Endodermal cell (in vitro differentiated cells): ENCODE results near the gene RAB13. TPM values are rescaled to one million over a fixed set of nuclear protein-coding genes. Genes with fewer than 3 reads are reported as not detected.
A peak's percentile ranks its signal among the peaks of the same experiment; 100 is the strongest.

Experiments
- DNase-seq: peaks from one replicate; pipeline ENCODE4 v3.0.0-alpha.2; 2017
- H3K27ac ChIP-seq: 2 replicates; pipeline ENCODE4 v1.5.1; 2013; ENCODE audit warnings: mild to moderate bottlenecking, low read depth, low read length, moderate library complexity
- H3K27me3 ChIP-seq: 2 replicates; pipeline ENCODE4 v1.6.1; 2013; ENCODE audit warnings: mild to moderate bottlenecking, low read length, moderate library complexity; ENCODE audit not compliant: insufficient read depth, control insufficient read depth, poor library complexity, severe bottlenecking
- H3K36me3 ChIP-seq: 2 replicates; pipeline ENCODE4 v1.7.0; 2013; ENCODE audit warnings: mild to moderate bottlenecking, low read length, moderate library complexity; ENCODE audit not compliant: control insufficient read depth, insufficient read depth
- H3K4me1 ChIP-seq: one replicate; pipeline ENCODE4 v1.7.0; 2013; ENCODE audit warnings: low read length; ENCODE audit not compliant: control insufficient read depth, insufficient read depth
- H3K4me3 ChIP-seq: 2 replicates; pipeline ENCODE4 v1.5.1; 2013; ENCODE audit warnings: mild to moderate bottlenecking, low read length, moderate library complexity
- H3K9ac ChIP-seq: 2 replicates; pipeline ENCODE4 v1.6.1; 2013; ENCODE audit warnings: mild to moderate bottlenecking, low read length, moderate library complexity; ENCODE audit not compliant: poor library complexity, severe bottlenecking; ENCODE audit errors: extremely low read depth
- H3K9me3 ChIP-seq: 2 replicates; pipeline ENCODE4 v1.6.1; 2013; ENCODE audit warnings: mild to moderate bottlenecking, low read length, moderate library complexity; ENCODE audit not compliant: control insufficient read depth
- H3K27ac Mint-ChIP-seq: 2 replicates; pipeline ENCODE4 v1.8.0; 2020; ENCODE audit warnings: mixed read lengths
- H3K27me3 Mint-ChIP-seq: 2 replicates; pipeline ENCODE4 v1.8.0; 2021; ENCODE audit warnings: mild to moderate bottlenecking, mixed read lengths; ENCODE audit not compliant: insufficient read depth
- H3K36me3 Mint-ChIP-seq: 2 replicates; pipeline ENCODE4 v1.8.0; 2020; ENCODE audit warnings: low read depth, mixed read lengths
- H3K4me1 Mint-ChIP-seq: 2 replicates; pipeline ENCODE4 v1.8.0; 2020; ENCODE audit warnings: mixed read lengths
- H3K4me3 Mint-ChIP-seq: 2 replicates; pipeline ENCODE4 v1.8.0; 2020; ENCODE audit warnings: mild to moderate bottlenecking, moderate library complexity, mixed read lengths
- H3K9me3 Mint-ChIP-seq: 2 replicates; pipeline ENCODE4 v1.8.0; 2020; ENCODE audit warnings: mild to moderate bottlenecking, mixed read lengths
- WGBS, 2 experiments: methylation state at CpG; one replicate each; pipeline versions ENCODE4 v1.1.5 to v1.1.7; 2013; ENCODE audit warnings: missing lambda C conversion rate in 2 of 2, mixed read lengths in 1 of 2; ENCODE audit not compliant: insufficient coverage in 1 of 2, insufficient read length in 1 of 2; 5-methylcytosine and 5-hydroxymethylcytosine counted together
- total RNA-seq, 2 donors: library from RNA; stranded (reverse); fragmentation: NEBNext Ultra II Directional in 1 of 2; extraction: Animal tissue kit (Norgen Biotek cat#: 25700) in 1 of 2; gene quantifications; 2 replicates in 1 of 2; 3 replicates in 1 of 2; pipeline ENCODE4 v1.2.1, GENCODE V29; 2021
- TF ChIP-seq, protein P1 (sequence below): fragments of 200-600 bp; sonication (generic); conservative IDR thresholded peaks from 2 replicates; pipeline ENCODE4 v1.5.0; 2021; ENCODE audit warnings: antibody characterized with exemption, mild to moderate bottlenecking

RAB13 gene
- total RNA-seq, 2 donors from 2014 or later, result 80.3 to 97.1 TPM

DNA sequence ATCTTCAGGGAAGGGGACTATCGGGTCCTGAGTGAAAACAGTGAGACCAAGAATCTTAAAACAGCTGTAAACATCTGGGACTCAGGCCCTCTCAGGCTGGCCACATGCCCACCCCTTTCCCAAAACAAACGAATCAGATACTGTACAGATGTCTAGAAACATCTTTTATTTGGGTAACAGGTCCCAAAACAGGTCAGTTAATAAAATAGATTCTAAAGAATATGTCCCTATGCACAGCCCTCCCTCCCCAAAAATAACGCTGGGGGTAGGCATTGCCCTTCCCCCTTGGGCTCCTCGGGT is 27.2 kb downstream of the RAB13 start:
- Mint-ChIP-seq H3K27ac (peak overlapping the region; percentile 96), H3K4me1 (peaks cover 35% of the 10 kb centered on the region), H3K27me3 (no peaks in the 10 kb centered on the region), H3K4me3 (peak overlapping the region; percentile 98), H3K36me3 (peaks cover 23% of the 10 kb centered on the region), H3K9me3 (no peaks in the 10 kb centered on the region)
- no peak overlapping the region for H3K4me3 ChIP-seq
- H3K27ac ChIP-seq, result no peak overlapping the region
- no peak overlapping the region for H3K9ac ChIP-seq
- H3K4me1 ChIP-seq, result no peaks in the 10 kb centered on the region
- DNase-seq, result no peak
- H3K9me3 ChIP-seq, result no peaks in the 10 kb centered on the region
- H3K36me3 ChIP-seq, result peaks cover 19% of the 10 kb centered on the region
- WGBS, 2 experiments, result 61 to 77% methylated on average over 3 to 4 of the region's 4 CpGs
- no peaks in the 10 kb centered on the region for H3K27me3 ChIP-seq
- TF ChIP-seq, protein P1, sequence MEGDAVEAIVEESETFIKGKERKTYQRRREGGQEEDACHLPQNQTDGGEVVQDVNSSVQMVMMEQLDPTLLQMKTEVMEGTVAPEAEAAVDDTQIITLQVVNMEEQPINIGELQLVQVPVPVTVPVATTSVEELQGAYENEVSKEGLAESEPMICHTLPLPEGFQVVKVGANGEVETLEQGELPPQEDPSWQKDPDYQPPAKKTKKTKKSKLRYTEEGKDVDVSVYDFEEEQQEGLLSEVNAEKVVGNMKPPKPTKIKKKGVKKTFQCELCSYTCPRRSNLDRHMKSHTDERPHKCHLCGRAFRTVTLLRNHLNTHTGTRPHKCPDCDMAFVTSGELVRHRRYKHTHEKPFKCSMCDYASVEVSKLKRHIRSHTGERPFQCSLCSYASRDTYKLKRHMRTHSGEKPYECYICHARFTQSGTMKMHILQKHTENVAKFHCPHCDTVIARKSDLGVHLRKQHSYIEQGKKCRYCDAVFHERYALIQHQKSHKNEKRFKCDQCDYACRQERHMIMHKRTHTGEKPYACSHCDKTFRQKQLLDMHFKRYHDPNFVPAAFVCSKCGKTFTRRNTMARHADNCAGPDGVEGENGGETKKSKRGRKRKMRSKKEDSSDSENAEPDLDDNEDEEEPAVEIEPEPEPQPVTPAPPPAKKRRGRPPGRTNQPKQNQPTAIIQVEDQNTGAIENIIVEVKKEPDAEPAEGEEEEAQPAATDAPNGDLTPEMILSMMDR, result no peak

DNA sequence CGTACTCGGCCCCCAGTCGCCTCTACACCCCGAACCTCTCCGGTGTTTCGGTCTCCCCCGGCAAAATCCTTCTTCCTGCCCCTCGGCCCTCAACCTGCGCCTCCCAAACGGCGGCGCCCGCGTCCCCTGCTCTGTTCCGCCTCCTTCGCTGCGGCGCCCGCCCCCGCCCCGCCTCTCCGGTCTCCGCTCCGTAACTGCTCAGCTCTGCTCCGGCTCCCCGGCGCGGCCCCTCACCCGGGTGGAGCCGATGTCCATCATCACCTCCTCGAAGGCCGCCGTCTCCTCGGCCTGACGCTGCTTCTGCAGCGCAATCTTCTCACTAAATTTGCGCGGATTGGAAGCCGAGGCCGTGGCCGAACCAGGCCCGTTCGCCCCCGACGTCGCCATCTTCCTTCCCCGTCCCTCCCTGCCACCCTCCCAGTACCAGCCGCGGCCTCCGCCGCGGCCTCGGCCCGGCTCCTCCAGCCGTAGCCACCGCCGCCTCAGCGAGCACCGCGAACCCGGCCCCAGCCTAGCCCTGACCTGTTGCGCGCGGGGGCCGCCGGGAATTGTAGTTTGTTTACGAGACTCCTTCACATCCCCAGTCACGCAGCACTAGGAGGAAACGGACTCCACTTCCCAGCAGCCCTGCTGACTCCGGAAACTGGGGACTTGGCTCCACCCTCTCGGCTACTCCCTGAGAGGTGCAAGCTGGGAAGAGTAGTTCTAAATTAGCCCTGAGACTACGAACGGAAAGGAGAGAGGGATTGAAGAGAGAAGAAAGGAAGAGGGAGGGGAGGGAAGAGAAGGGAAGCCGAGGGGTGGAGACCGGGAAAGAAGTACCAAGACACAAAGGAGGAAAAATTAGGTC is 27.8 kb downstream of the RAB13 start, which contains the start of gene CRTC2:
CRTC2 (minus strand) TSS at position 502 of the 850 bp plus-strand sequence; CDS start at position 387, 115 bp downstream.
- Mint-ChIP-seq H3K9me3 (no peaks in the 10 kb centered on the region), H3K4me1 (peaks cover 33% of the 10 kb centered on the region), H3K27me3 (no peaks in the 10 kb centered on the region), H3K27ac (peak within 1 kb of the TSS; percentile 96), H3K36me3 (peaks cover 25% of the 10 kb centered on the region), H3K4me3 (peak within 1 kb of the TSS; percentile 98)
- H3K4me3 ChIP-seq, result peak within 1 kb of the TSS; percentile 98
- H3K27me3 ChIP-seq, result no peaks in the 10 kb centered on the region
- H3K9ac ChIP-seq, result peak within 1 kb of the TSS; percentile 77
- no peaks in the 10 kb centered on the region for H3K4me1 ChIP-seq
- peak; percentile 99 for DNase-seq
- TF ChIP-seq, protein P1, result no peak
- H3K9me3 ChIP-seq, result no peaks in the 10 kb centered on the region
- peaks cover 19% of the 10 kb centered on the region for H3K36me3 ChIP-seq
- peak within 1 kb of the TSS; percentile 63 for H3K27ac ChIP-seq
- WGBS, 2 experiments, result 0% methylated on average over 17 to 74 of the region's 75 CpGs

DNA sequence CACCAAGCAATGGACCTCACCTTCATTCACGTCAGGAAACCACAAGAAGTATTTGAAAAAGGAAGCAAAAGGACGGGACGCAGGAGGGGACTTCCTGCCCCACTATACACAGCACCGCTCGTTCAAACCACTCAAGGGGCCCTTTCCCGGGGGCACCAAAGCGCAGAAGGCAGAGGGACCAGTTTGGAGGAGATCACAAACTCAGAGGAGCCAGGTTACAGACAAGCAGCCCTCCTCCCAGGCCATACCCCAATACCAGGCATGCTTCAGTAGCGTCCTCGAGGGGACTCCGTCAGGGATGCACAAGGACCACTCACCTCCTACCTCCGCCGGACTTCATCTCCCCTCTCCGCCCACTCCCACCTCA is 28.4 kb downstream of the RAB13 start:
- H3K9me3 ChIP-seq, result no peaks in the 10 kb centered on the region
- peak overlapping the region; percentile 98 for H3K4me3 ChIP-seq
- peak overlapping the region; percentile 77 for H3K9ac ChIP-seq
- H3K27ac Mint-ChIP-seq, result peak overlapping the region; percentile 96
- H3K4me1 Mint-ChIP-seq, result peaks cover 33% of the 10 kb centered on the region
- H3K4me3 Mint-ChIP-seq, result peak overlapping the region; percentile 98
- H3K27me3 ChIP-seq, result no peaks in the 10 kb centered on the region
- H3K27ac ChIP-seq, result peak overlapping the region; percentile 63
- no peak for DNase-seq
- H3K36me3 Mint-ChIP-seq, result peaks cover 28% of the 10 kb centered on the region
- H3K36me3 ChIP-seq, result peaks cover 19% of the 10 kb centered on the region
- TF ChIP-seq, protein P1, result no peak
- no peaks in the 10 kb centered on the region for H3K9me3 Mint-ChIP-seq
- no peaks in the 10 kb centered on the region for H3K4me1 ChIP-seq
- WGBS, 2 experiments, result 0% methylated on average over 5 to 13 of the region's 13 CpGs
- H3K27me3 Mint-ChIP-seq, result no peaks in the 10 kb centered on the region
